Measurements from ENCODE around the gene SLC5A5.
A peak's percentile ranks its signal among the peaks of the same experiment; 100 is the strongest.

SLC5A5 gene

GRCh38 chr19:17859533-17860330 is 12.0 kb upstream of the SLC5A5 start, which contains the start of gene RPL18A (continued):
- TF ChIP-seq ZNF362 (tag by site-specific recombination; IDR thresholded peaks at IDR 0.05) (no peak), ZNF350 (tag by site-specific recombination; IDR thresholded peaks at IDR 0.05) (no peak), SP2 (tag by site-specific recombination; IDR thresholded peaks at IDR 0.05) (peak; percentile 99), ZSCAN4 (tag by site-specific recombination; IDR thresholded peaks at IDR 0.05) (0 out of 2 replicates have a peak, but pooled peaks have one; percentile 17), ZNF221 (tag by site-specific recombination; IDR thresholded peaks at IDR 0.05; ENCODE audit: borderline replicate concordance) (no peak)

- Histone ChIP-seq H3K36me3 (ENCODE audit: control insufficient read depth in 2 of 2, insufficient read depth in 1 of 2, low read length in 2 of 2) (peaks cover 0 to 54% of the 10 kb centered on the region in 2 experiments; a peak in 2 of 3 replicates), H3K9me3 (ENCODE audit: control insufficient read depth, insufficient read depth, low read depth, low read length) (no peaks in the 10 kb centered on the region), H3K4me3 (ENCODE audit: low read depth, low read length) (peak overlapping the region; percentile 100), H3K4me1 (ENCODE audit: control insufficient read depth, insufficient read depth, low read length) (0 out of 2 replicates have a peak, but pooled peaks cover 3% of the 10 kb centered on the region), H3K27ac (ENCODE audit: extremely low read depth, low read depth, low read length) (peak overlapping the region; percentile 76)
- TF ChIP-seq ZNF501 (tag by site-specific recombination; IDR thresholded peaks at IDR 0.05) = 0 out of 2 replicates have a peak, but pooled peaks have one; percentile 0
- no peak for TF ChIP-seq ZSCAN18 (tag by site-specific recombination; IDR thresholded peaks at IDR 0.05)
- ChIA-PET CTCF (interaction anchor here (0.5 to 2.2 kb wide), 6 partner anchors 10 to 541 kb away, joined by 3 to 15 read pairs (median 8); no protein-coding TSS in a partner anchor), POLR2A (interaction anchor here (0.6 to 3.8 kb wide), 5 partner anchors 68 to 464 kb away, joined by 3 to 86 read pairs (median 4); partner anchors contain the start of genes CCDC124 and MAP1S)
Measured at GRCh38 chr19:17860331-17860992, 11.3 kb upstream of the SLC5A5 start.

- H3K36me3 ChIP-seq (ENCODE audit: control insufficient read depth in 2 of 2, insufficient read depth in 1 of 2, low read length in 2 of 2) = peaks cover 0 to 59% of the 10 kb centered on the region in 2 experiments; a peak in 2 of 3 replicates
- CTCF ChIA-PET = interaction anchor here (1.2 to 2.2 kb wide), 2 partner anchors 136 to 146 kb away, joined by 3 to 15 read pairs; no protein-coding TSS in a partner anchor
- POLR2A ChIA-PET = interaction anchor here (0.6 to 3.8 kb wide), 2 partner anchors 72 to 464 kb away, joined by 3 to 86 read pairs; partner anchors contain the start of gene CCDC124
Measured at GRCh38 chr19:17860993-17861360, 10.8 kb upstream of the SLC5A5 start.

More at GRCh38 chr19:17860993-17861360, 10.8 kb upstream of the SLC5A5 start:
- TF ChIP-seq MYNN (tag by site-specific recombination; IDR thresholded peaks at IDR 0.05; ENCODE audit: borderline replicate concordance) (no peak), ZFHX2 (tag by site-specific recombination; conservative IDR thresholded peaks at IDR 0.05) (no peak), ZNF10 (tag by site-specific recombination; IDR thresholded peaks at IDR 0.05) (no peak), ATF2 (tag by site-specific recombination; IDR thresholded peaks at IDR 0.05; ENCODE audit: low read depth) (no peak), ZNF830 (tag by site-specific recombination; IDR thresholded peaks at IDR 0.05; ENCODE audit: low read depth) (no peak), SCRT1 (tag by site-specific recombination; IDR thresholded peaks at IDR 0.05; ENCODE audit: borderline replicate concordance) (no peak), ZNF335 (tag by site-specific recombination; conservative IDR thresholded peaks at IDR 0.05) (no peak), ZBTB8A (tag by site-specific recombination; IDR thresholded peaks at IDR 0.05) (no peak), ZNF785 (tag by site-specific recombination; IDR thresholded peaks at IDR 0.05) (no peak), ZNF366 (tag by site-specific recombination; conservative IDR thresholded peaks at IDR 0.05) (no peak), ZNF292 (tag by site-specific recombination; IDR thresholded peaks at IDR 0.05; ENCODE audit: borderline replicate concordance, low read depth) (no peak), ZNF48 (tag by site-specific recombination; IDR thresholded peaks at IDR 0.05) (no peak)
- no peaks in the 10 kb centered on the region for H3K9me3 ChIP-seq (ENCODE audit: control insufficient read depth, insufficient read depth, low read depth, low read length)
- H3K4me3 ChIP-seq (ENCODE audit: low read depth, low read length) = peak overlapping the region; percentile 100
- peak overlapping the region; percentile 76; the same call in 1 of the 2 replicates for H3K27ac ChIP-seq (ENCODE audit: extremely low read depth, low read depth, low read length)
- 0 out of 2 replicates have a peak, but pooled peaks cover 3% of the 10 kb centered on the region for H3K4me1 ChIP-seq (ENCODE audit: control insufficient read depth, insufficient read depth, low read length)
